Fibroblast of pulmonary artery (primary cell): Measurements from ENCODE around the gene SPTAN1.

Experiments
- DNase-seq: peaks from one replicate; pipeline ENCODE4 v3.0.0-alpha.2; 2010; ENCODE audit warnings: low read depth
- H3K4me3 ChIP-seq: replicated peaks from 2 replicates; pipeline ENCODE4 v1.5.1; 2011; ENCODE audit warnings: low read depth, mild to moderate bottlenecking, control low read depth, low read length, moderate library complexity
- CTCF ChIP-seq: IDR thresholded peaks from 2 replicates; pipeline ENCODE4 v1.5.1; 2011; ENCODE audit warnings: mild to moderate bottlenecking, control low read depth, low read length, inconsistent platforms; ENCODE audit errors: missing control alignments

The SPTAN1 gene

GRCh38 chr9:128615571-128615970 lies 63.2 kb downstream of the SPTAN1 start:
- DNase-seq = no peak
- TF ChIP-seq CTCF = no peak
- H3K4me3 ChIP-seq = no peak overlapping the region

GRCh38 chr9:128617943-128618342 lies 65.6 kb downstream of the SPTAN1 start:
- no peak for TF ChIP-seq CTCF
- DNase-seq = no peak

GRCh38 chr9:128619127-128619526 lies 66.7 kb downstream of the SPTAN1 start:
- TF ChIP-seq CTCF = no peak
- no peak for DNase-seq

More at GRCh38 chr9:128617943-128618342, 65.6 kb downstream of the SPTAN1 start:
- H3K4me3 ChIP-seq = no peak overlapping the region

GRCh38 chr9:128619779-128620178 lies 67.4 kb downstream of the SPTAN1 start:
- TF ChIP-seq CTCF = no peak
- no peak for DNase-seq
- H3K4me3 ChIP-seq = no peak overlapping the region

More at GRCh38 chr9:128619127-128619526, 66.7 kb downstream of the SPTAN1 start:
- no peak overlapping the region for H3K4me3 ChIP-seq

GRCh38 chr9:128621730-128622455 lies 69.5 kb downstream of the SPTAN1 start:
- no peak overlapping the region for H3K4me3 ChIP-seq
- TF ChIP-seq CTCF = no peak
- no peak for DNase-seq

- TF ChIP-seq CTCF = no peak
- H3K4me3 ChIP-seq = no peak overlapping the region
These were observed 72.2 kb downstream of the SPTAN1 start for GRCh38 chr9:128624566-128624965.

More at GRCh38 chr9:128624566-128624965, 72.2 kb downstream of the SPTAN1 start:
- no peak for DNase-seq
